Stimulated activated CD4-positive, alpha-beta T cell treated with anti-CD3 and anti-CD28 coated beads, Interleukin-1b, Interleukin-23, amount 100 ng/mL, for 24 hours (primary cell): Measurements from ENCODE around the gene FBXO15.

Experiments used
- DNase-seq, 4 experiments: peaks; one replicate each; pipeline ENCODE4 v3.0.0-alpha.2; 2020; ENCODE audit warnings: low read depth in 4 of 4, low spot score in 1 of 4

Gene FBXO15

DNA sequence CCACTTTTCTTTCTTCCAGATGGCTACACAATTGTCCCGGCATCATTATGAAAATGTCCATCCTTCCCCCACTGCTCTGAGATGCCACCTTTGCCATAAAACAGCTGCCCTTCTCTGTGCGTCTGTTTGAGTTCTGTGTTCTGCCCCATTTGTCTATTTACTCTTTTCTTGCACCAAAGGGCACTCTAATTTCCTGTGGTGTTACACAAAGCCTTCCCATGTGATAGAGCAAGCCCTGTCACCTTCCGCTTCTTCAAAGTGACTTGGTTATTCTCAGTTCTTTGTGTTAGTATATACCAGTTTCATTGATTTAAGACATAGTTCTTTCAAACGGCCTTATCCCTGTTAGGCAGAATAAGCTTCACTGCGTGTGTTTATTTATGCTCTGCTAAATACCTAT, 84.1 kb downstream of the FBXO15 start:
- no peak for DNase-seq

DNA sequence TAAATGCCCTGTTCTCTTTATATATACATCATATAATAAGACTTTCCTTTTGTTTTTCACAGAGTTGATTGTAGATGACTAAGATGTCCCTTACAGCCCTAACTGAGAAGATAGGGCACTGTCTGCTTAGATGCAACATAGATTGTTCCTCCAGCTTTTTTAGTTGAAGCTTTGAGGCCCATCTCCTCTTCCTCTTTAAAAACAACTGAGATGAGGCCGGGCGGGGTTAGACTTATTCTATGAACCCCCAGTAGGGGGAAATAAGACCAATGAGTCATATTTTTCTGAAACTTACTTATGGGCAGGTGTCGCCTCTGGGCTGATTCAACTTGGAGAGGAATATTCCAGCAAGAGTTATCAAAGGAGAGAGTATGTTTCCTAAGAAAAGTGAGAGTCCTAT, 84.6 kb downstream of the FBXO15 start:
- DNase-seq, result peak in 1 of 4 experiments; percentile 33

DNA sequence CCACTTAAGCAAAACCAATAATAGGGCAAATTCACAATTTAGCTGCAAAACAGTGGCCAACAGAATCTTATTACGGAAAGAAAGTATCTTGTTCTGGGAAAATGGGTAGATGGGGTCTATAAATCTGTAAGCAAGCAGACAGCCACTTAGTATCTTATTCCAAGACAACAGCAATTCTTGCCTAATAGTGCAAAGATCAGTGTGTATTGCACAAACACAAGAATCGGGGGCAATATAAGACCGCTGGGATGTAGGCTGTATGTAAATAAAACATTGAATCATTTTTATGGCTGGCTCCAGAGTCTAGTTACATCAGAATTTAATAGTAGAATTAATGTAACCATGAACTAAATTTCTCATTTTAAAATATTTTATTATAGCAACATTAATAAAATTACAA, 85.6 kb downstream of the FBXO15 start:
- no peak for DNase-seq

DNA sequence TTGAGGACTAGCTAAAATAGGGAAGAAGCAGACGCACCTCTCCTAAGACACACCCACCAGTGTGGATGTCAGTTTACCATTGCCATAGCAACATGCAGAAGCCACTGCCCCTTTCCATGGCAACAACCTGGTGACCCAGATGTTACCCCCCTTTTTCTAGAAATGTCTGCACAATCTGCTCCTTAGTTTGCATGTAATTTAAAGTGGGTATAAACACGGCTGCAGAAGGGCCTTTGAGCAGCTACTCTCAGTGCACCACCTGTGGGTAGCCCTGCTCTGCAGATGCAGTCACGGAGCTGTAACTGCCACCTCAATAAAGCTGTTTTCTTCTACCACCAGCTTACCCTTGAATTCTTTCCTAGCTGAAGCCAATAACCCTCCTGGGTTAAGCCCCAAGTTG, 87.1 kb downstream of the FBXO15 start:
- no peak for DNase-seq

DNA sequence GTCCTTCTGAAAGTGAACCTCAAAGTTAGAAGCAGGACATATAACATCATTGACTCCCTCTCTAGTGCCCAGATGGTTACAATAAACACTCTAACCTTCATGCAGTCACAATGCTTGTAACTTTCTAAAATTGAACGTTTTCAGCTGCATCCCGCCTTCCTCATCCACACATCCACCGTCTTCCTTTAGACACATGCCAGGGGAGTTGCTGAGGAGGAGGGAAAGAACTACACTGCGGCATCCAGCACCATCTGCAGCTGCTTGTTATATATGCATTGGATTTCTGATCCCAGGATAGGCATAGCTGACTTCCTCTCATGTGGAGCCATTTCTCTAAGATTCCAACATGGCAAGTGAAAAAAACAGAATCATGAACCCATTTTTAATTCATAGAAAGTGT, 96.8 kb downstream of the FBXO15 start:
- DNase-seq, result no peak

DNA sequence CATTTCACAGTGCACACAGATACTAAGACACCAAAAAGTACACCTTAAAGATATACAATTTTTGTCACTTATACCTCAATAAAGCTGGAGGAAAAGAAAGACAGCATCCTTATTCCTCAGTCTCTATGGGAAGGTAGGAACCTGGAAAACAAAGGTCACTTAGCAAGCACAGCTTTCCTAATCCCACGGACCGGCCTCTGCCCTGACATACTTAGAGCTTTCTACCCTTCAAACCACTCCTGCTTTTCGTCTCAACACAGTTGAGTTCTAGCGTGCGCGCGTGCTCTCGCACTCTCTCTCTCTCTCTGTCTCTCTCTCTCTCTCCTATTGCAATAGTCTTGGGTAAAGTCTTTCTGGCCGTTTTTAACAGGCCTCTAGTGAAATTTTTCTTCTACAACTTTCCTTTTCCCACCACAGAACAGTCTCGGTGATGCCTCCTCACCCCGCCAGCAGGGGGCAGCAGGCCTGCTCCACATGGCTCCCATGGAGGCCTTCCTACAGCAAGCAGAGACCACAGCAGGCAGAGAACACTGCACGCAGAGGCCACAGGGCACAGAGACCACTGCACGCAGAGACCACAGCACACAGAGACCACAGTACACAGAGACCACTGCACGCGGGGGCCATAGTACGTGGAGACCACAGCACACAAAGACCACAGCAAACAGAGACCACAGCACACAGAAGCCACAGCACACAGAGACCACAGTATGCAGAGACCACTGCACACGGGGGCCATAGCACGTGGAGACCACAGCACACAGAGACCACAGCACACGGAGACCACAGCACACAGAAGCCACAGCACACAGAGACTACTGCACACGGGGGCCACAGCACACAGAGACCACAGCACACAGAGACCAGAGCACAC, 106.9 kb downstream of the FBXO15 start:
- DNase-seq, result peak; percentile 44 to 69 (median 55)

DNA sequence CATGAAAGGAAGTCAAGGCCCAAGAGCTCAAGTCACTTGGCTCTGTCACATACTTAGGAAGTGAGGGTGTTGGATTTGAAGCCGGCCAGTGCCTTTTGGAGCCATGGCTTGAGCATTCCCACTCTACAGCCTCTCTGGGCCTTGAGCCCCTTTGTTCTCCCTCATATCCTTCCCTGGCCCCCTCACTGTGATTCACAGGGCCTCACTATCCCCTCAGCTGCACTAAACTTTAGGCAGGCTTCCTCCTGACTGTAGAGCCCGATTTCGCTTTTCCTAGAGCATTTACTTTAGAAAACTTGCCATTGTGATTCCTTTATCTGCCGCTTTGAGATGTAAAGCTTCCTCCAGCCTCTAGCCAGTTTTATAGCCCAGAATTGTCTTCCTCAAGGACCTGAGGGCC, 107.6 kb downstream of the FBXO15 start:
- DNase-seq, result no peak

DNA sequence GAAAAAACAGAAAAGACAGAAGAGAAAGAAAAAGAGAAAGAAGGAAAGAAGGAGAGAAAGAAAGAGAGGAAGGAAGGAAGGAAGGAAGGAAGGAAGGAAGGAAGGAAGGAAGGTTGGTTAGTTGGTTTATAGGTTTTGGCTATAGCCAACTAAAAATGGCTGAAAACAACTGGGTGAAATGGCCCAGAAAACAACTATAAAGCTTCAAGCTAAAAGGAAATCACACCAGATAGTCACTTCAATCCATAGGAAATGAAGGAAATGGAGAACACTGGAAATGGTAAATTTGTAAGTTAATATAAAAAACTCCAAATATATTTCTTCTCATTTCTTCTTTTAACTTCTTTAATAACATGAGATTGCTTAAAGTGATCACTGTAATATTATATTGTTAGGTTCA, 118.5 kb downstream of the FBXO15 start:
- DNase-seq, result no peak
